GM12878 (cell line): ENCODE results near the gene TMEM127. TPM values are rescaled to one million over a fixed set of nuclear protein-coding genes. Genes with fewer than 3 reads are reported as not detected.

Experiments used
- ATAC-seq: fragments of 200-7000 bp; cut with Tn5 transposase; 3 replicates; pipeline ENCODE4 v1.9.1; 2020; ENCODE audit warnings: mild to moderate bottlenecking, moderate library complexity
- BruUV-seq: library from RNA; stranded (reverse); fragments of 400-500 nt; replicated peaks from 2 replicates; lab custom pipeline; 2021; lab: Mats Ljungman, UMichigan
- CTCF ChIA-PET: fragments of 300-600 bp; sonication (Branson Sonifier 250); formaldehyde crosslinking; extraction: SDS; loops from one replicate; lab custom pipeline; 2021; ENCODE audit warnings: inconsistent platforms; lab: Yijun Ruan, JAX
- POLR2A ChIA-PET: fragments of 350-600 bp; formaldehyde crosslinking; extraction: SDS; loops from one replicate; lab custom pipeline; 2021; ENCODE audit warnings: inconsistent platforms; lab: Charles Lee
- RAD21 ChIA-PET: fragments of 300-600 bp; sonication (Branson Sonifier 250); formaldehyde crosslinking; loops from one replicate; lab custom pipeline; 2023; ENCODE audit warnings: antibody characterized with exemption; ENCODE audit not compliant: unreplicated experiment; lab: Charles Lee
- SMC1A ChIA-PET: fragments of 300-600 bp; sonication (Branson Sonifier 250); formaldehyde crosslinking; loops from one replicate; lab custom pipeline; 2023; ENCODE audit not compliant: unreplicated experiment, uncharacterized antibody; lab: Charles Lee
- DNase-seq: peaks from one replicate; pipeline ENCODE4 v3.0.0-alpha.2; 2011; ENCODE audit warnings: low read depth, low spot score
- FAIRE-seq: peaks from 3 replicates; lab custom pipeline; 2011; peaks lifted over from hg19 to GRCh38; lab: Jason Lieb, UNC
- H2AFZ ChIP-seq: 2 replicates; pipeline ENCODE4 v1.6.0; 2011; ENCODE audit warnings: low read depth, low read length, control low read depth; ENCODE audit not compliant: control insufficient read depth
- H3K27ac ChIP-seq: 2 replicates; pipeline ENCODE4 v1.5.1; 2011; ENCODE audit warnings: control low read depth; ENCODE audit not compliant: control insufficient read depth, insufficient read depth
- H3K27me3 ChIP-seq, 2 experiments: replicated peaks in 1 of 2; 2 replicates each; pipeline versions ENCODE4 v1.6.0 to v1.6.1; 2011; ENCODE audit warnings: low read length in 1 of 2; ENCODE audit not compliant: control insufficient read depth in 2 of 2, insufficient read depth in 2 of 2
- H3K36me3 ChIP-seq, 2 experiments: 2 replicates each; pipeline ENCODE4 v1.5.1; 2011; ENCODE audit warnings: low read length in 1 of 2; ENCODE audit not compliant: control insufficient read depth in 2 of 2, insufficient read depth in 2 of 2
- H3K4me1 ChIP-seq: 2 replicates; pipeline ENCODE4 v1.6.1; 2011; ENCODE audit warnings: mild to moderate bottlenecking, low read length, moderate library complexity, mixed read lengths; ENCODE audit not compliant: control insufficient read depth, insufficient read depth
- H3K4me2 ChIP-seq: 2 replicates; pipeline ENCODE4 v1.6.0; 2011; ENCODE audit warnings: control low read depth; ENCODE audit not compliant: control insufficient read depth, insufficient read depth
- H3K4me3 ChIP-seq: fragments of 200-600 bp; sonication (generic); 2 replicates; pipeline ENCODE4 v1.5.1; 2016
- H3K79me2 ChIP-seq: 2 replicates; pipeline ENCODE4 v1.6.0; 2011; ENCODE audit warnings: low read length; ENCODE audit not compliant: control insufficient read depth, insufficient read depth
- H3K9ac ChIP-seq: 2 replicates; pipeline ENCODE4 v1.8.0; 2011; ENCODE audit warnings: low read length, control low read depth, mixed read lengths; ENCODE audit not compliant: control insufficient read depth, insufficient read depth
- H3K9me3 ChIP-seq: replicated peaks from 3 replicates; pipeline ENCODE4 v1.5.1; 2011; ENCODE audit warnings: mild to moderate bottlenecking, low read length; ENCODE audit not compliant: control insufficient read depth, insufficient read depth
- H4K20me1 ChIP-seq: 2 replicates; pipeline ENCODE4 v1.6.0; 2011; ENCODE audit not compliant: control insufficient read depth, insufficient read depth
- IKZF1 ChIP-seq: fragments of 450-650 bp; conservative IDR thresholded peaks from 2 replicates; pipeline ENCODE4 v1.6.1; 2017; ENCODE audit warnings: antibody characterized with exemption, mild to moderate bottlenecking
- LARP7 ChIP-seq: fragments of 450-650 bp; IDR thresholded peaks from 2 replicates; pipeline ENCODE4 v1.6.1; 2017; ENCODE audit warnings: mild to moderate bottlenecking
- MTA2 ChIP-seq: fragments of 450-650 bp; IDR thresholded peaks from 2 replicates; pipeline ENCODE4 v1.6.1; 2016; ENCODE audit warnings: low read depth, mild to moderate bottlenecking, moderate library complexity
- MXI1 ChIP-seq: fragments of 150-350 bp; IDR thresholded peaks from 2 replicates; pipeline ENCODE4 v1.6.1; 2011; ENCODE audit warnings: low read depth, mild to moderate bottlenecking, inconsistent platforms, low read length, improper control_type of control experiment
- POLR2A ChIP-seq: IDR thresholded peaks from 2 replicates; pipeline ENCODE4 v1.6.1; 2011; ENCODE audit warnings: low read depth, mild to moderate bottlenecking, low read length
- RAD21 ChIP-seq: IDR thresholded peaks from 2 replicates; pipeline ENCODE4 v1.6.1; 2011; ENCODE audit warnings: mild to moderate bottlenecking, low read depth, low read length, moderate library complexity; ENCODE audit not compliant: insufficient read depth
- SIN3A ChIP-seq: IDR thresholded peaks from 2 replicates; pipeline ENCODE4 v1.6.1; 2012; ENCODE audit warnings: low read depth, low read length, improper control_type of control experiment
- SMC3 ChIP-seq: IDR thresholded peaks from 2 replicates; pipeline ENCODE4 v1.6.1; 2011; ENCODE audit warnings: low read length, improper control_type of control experiment, borderline replicate concordance
- SRF ChIP-seq, 2 experiments: IDR thresholded peaks; 2 replicates each; pipeline ENCODE4 v1.6.1; 2011; ENCODE audit warnings: low read depth in 2 of 2, low read length in 2 of 2, mild to moderate bottlenecking in 1 of 2, moderate library complexity in 1 of 2
- YBX1 ChIP-seq: fragments of 450-650 bp; IDR thresholded peaks from 2 replicates; pipeline ENCODE4 v1.6.1; 2016; ENCODE audit warnings: antibody characterized with exemption
- WGBS: methylation state at CpG from one replicate; pipeline ENCODE4 v1.1.6; 2016; ENCODE audit warnings: low lambda C conversion rate; ENCODE audit not compliant: insufficient replicate concordance, insufficient coverage; ENCODE audit errors: missing lambda C conversion rate; 5-methylcytosine and 5-hydroxymethylcytosine counted together
- in situ Hi-C: fragments of 300-500 bp; cut with MboI; formaldehyde crosslinking; loops from 9 replicates; pipeline ENCODE4 v1.14.3; 2018; ENCODE audit warnings: mixed read lengths
- intact Hi-C: fragments of 100-400 bp; cut with micrococcal nuclease; formaldehyde crosslinking; loops from one replicate; pipeline ENCODE4 v1.14.2; 2022; ENCODE audit not compliant: unreplicated experiment
- polyA plus RNA-seq, 11 experiments: library from polyadenylated mRNA; depleted of rRNA in 4 of 11; unstranded in 6 of 11; stranded (reverse) in 5 of 11; fragments of >200 nt; fragmentation: Nextera tagmentation in 4 of 11; fragmentation: Illumina TruSeq in 1 of 11; extraction: Ambion mirVana in 4 of 11; extraction: Trizol in 1 of 11; gene quantifications; 1 replicate in 1 of 11; 2 replicates in 10 of 11; pipeline versions ENCODE4 v1.2.1 to v1.2.3, GENCODE V29; 2011 to 2016; ENCODE audit warnings: inconsistent platforms in 2 of 11, missing spikeins in 2 of 11, low read depth in 1 of 11
- total RNA-seq, 4 experiments: library from RNA; depleted of rRNA in 3 of 4; stranded (reverse); fragments of >200 nt in 3 of 4; fragmentation: Illumina TruSeq in 1 of 4; extraction: Trizol in 1 of 4; gene quantifications; 2 replicates each; pipeline versions ENCODE4 v1.2.1 to v1.2.3, GENCODE V29; 2013 to 2021
- TF ChIP-seq, protein P1 (sequence below): fragments of 450-650 bp; IDR thresholded peaks from 2 replicates; pipeline ENCODE4 v1.6.1; 2016; ENCODE audit warnings: mild to moderate bottlenecking
- TF ChIP-seq, protein P2 (sequence below): IDR thresholded peaks from 2 replicates; pipeline ENCODE4 v1.6.1; 2012; ENCODE audit warnings: improper control_type of control experiment, low read depth, low read length; ENCODE audit not compliant: insufficient replicate concordance
- TF ChIP-seq, protein P3 (sequence below), 3 experiments: IDR thresholded peaks in 2 of 3; conservative IDR thresholded peaks in 1 of 3; 2 replicates each; pipeline ENCODE4 v1.5.1; 2011; ENCODE audit warnings: low read depth in 3 of 3, low read length in 3 of 3, mild to moderate bottlenecking in 3 of 3, control low read depth in 2 of 3, moderate library complexity in 2 of 3, inconsistent platforms in 1 of 3, mixed read lengths in 1 of 3; ENCODE audit not compliant: control insufficient read depth in 2 of 3, insufficient read depth in 1 of 3; ENCODE audit errors: extremely low read depth in 1 of 3

The TMEM127 gene
- total and polyA plus RNA-seq, 10 of the 15 experiments (the other 5 are each of a cell fraction or from before 2014, with no cell fraction given): 2.6 to 27.2 (median 17.7) TPM

DNA sequence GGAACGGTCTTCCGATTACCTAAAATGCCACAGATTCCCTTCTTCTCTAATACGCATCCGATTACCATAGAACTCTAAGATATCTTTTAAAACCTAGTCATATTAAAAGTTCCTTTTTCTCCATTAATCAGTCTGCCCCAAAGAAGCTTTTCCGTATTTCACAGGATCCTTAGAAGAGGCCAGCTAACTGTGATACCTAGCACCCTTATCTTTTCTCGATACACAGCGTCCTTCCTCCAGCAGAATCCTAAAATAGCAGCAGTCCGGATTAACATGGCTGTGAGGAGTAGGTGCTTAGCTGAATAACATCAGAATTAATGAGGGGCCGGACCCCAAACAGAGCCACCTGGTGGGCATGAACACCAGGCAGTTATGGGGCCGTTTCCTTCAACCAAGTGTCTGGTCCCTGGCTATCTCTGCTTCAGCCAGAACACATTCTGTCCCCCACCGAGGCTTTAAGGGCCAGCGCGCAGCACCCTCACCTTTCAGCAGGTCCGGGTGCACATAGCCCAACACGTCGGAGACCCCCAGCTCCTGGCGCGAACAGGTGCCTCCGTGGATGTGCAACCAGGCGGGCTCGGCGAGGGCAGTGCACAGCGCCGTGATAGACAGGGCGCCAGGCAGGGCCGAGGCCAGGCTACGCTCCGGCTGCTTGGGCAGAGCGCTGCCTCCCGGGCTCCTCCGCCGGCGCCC, 995 bp downstream of the TMEM127 start:
- Histone ChIP-seq H3K9me3 (no peaks in the 10 kb centered on the region), H3K4me1 (peaks cover 28% of the 10 kb centered on the region), H3K36me3 (peaks cover 6 to 24% of the 10 kb centered on the region in 2 experiments), H3K27ac (peak overlapping the region; percentile 79), H4K20me1 (no peaks in the 10 kb centered on the region), H3K27me3 (no peaks in the 10 kb centered on the region), H3K4me3 (peak overlapping the region; percentile 89), H3K79me2 (peaks cover 63% of the 10 kb centered on the region), H3K4me2 (peak overlapping the region; percentile 86), H3K9ac (peak overlapping the region; percentile 83), H2AFZ (no peak overlapping the region)
- CTCF ChIA-PET: interaction anchor here (0.7 to 7.5 kb wide), 15 partner anchors 8 to 272 kb away, joined by 3 to 90 read pairs (median 4); partner anchors contain the start of gene STARD7
- DNase-seq (no peak), ATAC-seq (peak; percentile 36), FAIRE-seq (peak; percentile 69)
- POLR2A ChIA-PET: interaction anchor here (0.5 to 1.9 kb wide), 6 partner anchors 19 to 82 kb away, joined by 3 to 9 read pairs (median 5); partner anchors contain the start of gene STARD7
- RAD21 ChIA-PET: interaction anchor here (0.8 to 2.0 kb wide), 8 partner anchors 31 to 242 kb away, joined by 4 to 13 read pairs (median 6); partner anchors contain the start of genes ASTL and STARD7
- WGBS: 12% methylated on average over 33 of the region's 33 CpGs
- no TSS peak for BruUV-seq
- SMC1A ChIA-PET: interaction anchor here (0.6 to 3.3 kb wide), 10 partner anchors 9 to 272 kb away, joined by 3 to 19 read pairs (median 3); no protein-coding TSS in a partner anchor
- in situ Hi-C loops: loop anchor here (5.0 to 25.0 kb wide), 2 partner anchors 123 to 253 kb away; no protein-coding TSS in a partner anchor
- intact Hi-C loops: loop anchor here (1.0 to 5.0 kb wide), 5 partner anchors 38 to 148 kb away; partner anchors contain the start of genes ADRA2B and ASTL
- TF ChIP-seq, protein P1, sequence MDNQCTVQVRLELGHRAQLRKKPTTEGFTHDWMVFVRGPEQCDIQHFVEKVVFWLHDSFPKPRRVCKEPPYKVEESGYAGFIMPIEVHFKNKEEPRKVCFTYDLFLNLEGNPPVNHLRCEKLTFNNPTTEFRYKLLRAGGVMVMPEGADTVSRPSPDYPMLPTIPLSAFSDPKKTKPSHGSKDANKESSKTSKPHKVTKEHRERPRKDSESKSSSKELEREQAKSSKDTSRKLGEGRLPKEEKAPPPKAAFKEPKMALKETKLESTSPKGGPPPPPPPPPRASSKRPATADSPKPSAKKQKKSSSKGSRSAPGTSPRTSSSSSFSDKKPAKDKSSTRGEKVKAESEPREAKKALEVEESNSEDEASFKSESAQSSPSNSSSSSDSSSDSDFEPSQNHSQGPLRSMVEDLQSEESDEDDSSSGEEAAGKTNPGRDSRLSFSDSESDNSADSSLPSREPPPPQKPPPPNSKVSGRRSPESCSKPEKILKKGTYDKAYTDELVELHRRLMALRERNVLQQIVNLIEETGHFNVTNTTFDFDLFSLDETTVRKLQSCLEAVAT: 0 out of 2 replicates have a peak, but pooled peaks have one; percentile 13
- TF ChIP-seq, protein P2, sequence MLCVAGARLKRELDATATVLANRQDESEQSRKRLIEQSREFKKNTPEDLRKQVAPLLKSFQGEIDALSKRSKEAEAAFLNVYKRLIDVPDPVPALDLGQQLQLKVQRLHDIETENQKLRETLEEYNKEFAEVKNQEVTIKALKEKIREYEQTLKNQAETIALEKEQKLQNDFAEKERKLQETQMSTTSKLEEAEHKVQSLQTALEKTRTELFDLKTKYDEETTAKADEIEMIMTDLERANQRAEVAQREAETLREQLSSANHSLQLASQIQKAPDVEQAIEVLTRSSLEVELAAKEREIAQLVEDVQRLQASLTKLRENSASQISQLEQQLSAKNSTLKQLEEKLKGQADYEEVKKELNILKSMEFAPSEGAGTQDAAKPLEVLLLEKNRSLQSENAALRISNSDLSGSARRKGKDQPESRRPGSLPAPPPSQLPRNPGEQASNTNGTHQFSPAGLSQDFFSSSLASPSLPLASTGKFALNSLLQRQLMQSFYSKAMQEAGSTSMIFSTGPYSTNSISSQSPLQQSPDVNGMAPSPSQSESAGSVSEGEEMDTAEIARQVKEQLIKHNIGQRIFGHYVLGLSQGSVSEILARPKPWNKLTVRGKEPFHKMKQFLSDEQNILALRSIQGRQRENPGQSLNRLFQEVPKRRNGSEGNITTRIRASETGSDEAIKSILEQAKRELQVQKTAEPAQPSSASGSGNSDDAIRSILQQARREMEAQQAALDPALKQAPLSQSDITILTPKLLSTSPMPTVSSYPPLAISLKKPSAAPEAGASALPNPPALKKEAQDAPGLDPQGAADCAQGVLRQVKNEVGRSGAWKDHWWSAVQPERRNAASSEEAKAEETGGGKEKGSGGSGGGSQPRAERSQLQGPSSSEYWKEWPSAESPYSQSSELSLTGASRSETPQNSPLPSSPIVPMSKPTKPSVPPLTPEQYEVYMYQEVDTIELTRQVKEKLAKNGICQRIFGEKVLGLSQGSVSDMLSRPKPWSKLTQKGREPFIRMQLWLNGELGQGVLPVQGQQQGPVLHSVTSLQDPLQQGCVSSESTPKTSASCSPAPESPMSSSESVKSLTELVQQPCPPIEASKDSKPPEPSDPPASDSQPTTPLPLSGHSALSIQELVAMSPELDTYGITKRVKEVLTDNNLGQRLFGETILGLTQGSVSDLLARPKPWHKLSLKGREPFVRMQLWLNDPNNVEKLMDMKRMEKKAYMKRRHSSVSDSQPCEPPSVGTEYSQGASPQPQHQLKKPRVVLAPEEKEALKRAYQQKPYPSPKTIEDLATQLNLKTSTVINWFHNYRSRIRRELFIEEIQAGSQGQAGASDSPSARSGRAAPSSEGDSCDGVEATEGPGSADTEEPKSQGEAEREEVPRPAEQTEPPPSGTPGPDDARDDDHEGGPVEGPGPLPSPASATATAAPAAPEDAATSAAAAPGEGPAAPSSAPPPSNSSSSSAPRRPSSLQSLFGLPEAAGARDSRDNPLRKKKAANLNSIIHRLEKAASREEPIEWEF: no peak
- TF ChIP-seq, protein P3, sequence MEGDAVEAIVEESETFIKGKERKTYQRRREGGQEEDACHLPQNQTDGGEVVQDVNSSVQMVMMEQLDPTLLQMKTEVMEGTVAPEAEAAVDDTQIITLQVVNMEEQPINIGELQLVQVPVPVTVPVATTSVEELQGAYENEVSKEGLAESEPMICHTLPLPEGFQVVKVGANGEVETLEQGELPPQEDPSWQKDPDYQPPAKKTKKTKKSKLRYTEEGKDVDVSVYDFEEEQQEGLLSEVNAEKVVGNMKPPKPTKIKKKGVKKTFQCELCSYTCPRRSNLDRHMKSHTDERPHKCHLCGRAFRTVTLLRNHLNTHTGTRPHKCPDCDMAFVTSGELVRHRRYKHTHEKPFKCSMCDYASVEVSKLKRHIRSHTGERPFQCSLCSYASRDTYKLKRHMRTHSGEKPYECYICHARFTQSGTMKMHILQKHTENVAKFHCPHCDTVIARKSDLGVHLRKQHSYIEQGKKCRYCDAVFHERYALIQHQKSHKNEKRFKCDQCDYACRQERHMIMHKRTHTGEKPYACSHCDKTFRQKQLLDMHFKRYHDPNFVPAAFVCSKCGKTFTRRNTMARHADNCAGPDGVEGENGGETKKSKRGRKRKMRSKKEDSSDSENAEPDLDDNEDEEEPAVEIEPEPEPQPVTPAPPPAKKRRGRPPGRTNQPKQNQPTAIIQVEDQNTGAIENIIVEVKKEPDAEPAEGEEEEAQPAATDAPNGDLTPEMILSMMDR (IDR thresholded peaks at IDR 0.05 in 2 of 3, conservative IDR thresholded peaks at IDR 0.05 in 1 of 3; ENCODE audit: control insufficient read depth in 2 of 3, extremely low read depth in 1 of 3, insufficient read depth in 1 of 3, low read depth in 3 of 3, low read length in 3 of 3): peak; percentile 42 to 50 (median 46); a peak in 5 of 6 replicates
- TF ChIP-seq POLR2A: peak; percentile 17; the same call in 1 of the 2 replicates
- TF ChIP-seq MXI1: 0 out of 2 replicates have a peak, but pooled peaks have one; percentile 35
- no peak for TF ChIP-seq SRF (IDR thresholded peaks at IDR 0.05; ENCODE audit: low read depth in 2 of 2, low read length in 2 of 2)
- no peak for TF ChIP-seq YBX1
- peak; percentile 67; the same call in 1 of the 2 replicates for TF ChIP-seq SMC3
- TF ChIP-seq RAD21: peak; percentile 45
- peak; percentile 5; the same call in 1 of the 2 replicates for TF ChIP-seq IKZF1
- no peak for TF ChIP-seq MTA2
- TF ChIP-seq LARP7: peak; percentile 83
- TF ChIP-seq SIN3A: peak; percentile 40
